Rectal smooth muscle tissue (tissue), 1 donor: ENCODE measurements around the gene ENPEP.

ENCODE experiments used
- H3K27ac ChIP-seq: one replicate; pipeline ENCODE4 v1.7.0; 2013; ENCODE audit warnings: low read depth, low read length, inconsistent platforms
- H3K27me3 ChIP-seq: one replicate; pipeline ENCODE4 v1.7.0; 2013; ENCODE audit warnings: low read length; ENCODE audit not compliant: control insufficient read depth, insufficient read depth
- H3K36me3 ChIP-seq: one replicate; pipeline ENCODE4 v1.7.0; 2013; ENCODE audit warnings: low read length; ENCODE audit not compliant: control insufficient read depth, insufficient read depth
- H3K4me1 ChIP-seq: one replicate; pipeline ENCODE4 v1.7.0; 2013; ENCODE audit warnings: low read length; ENCODE audit not compliant: control insufficient read depth, insufficient read depth
- H3K4me3 ChIP-seq: one replicate; pipeline ENCODE4 v1.7.0; 2013; ENCODE audit warnings: low read length
- H3K9ac ChIP-seq: one replicate; pipeline ENCODE4 v1.7.0; 2013; ENCODE audit warnings: low read length

Gene ENPEP

DNA sequence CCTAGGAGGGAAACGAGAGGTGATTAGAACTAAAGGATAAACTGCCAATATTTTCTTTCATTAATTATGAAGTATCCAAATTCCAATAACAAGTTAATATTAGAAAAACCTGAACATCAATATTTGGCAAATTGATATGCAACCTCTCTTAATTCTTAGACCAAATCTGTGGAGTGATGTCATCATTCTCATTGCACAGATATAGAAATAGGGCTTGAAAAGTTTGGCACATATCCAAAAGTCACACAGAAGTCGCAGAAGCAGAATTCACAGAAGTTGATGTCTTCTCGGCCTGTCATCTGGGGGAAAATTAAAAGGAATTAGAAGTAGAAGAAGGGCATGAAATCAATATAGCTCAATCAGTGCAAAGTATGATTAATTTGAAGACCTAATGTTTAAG, 36.9 kb downstream of the ENPEP start:
- Histone ChIP-seq H3K27ac (no peak overlapping the region), H3K9ac (no peak overlapping the region), H3K4me3 (no peak overlapping the region), H3K36me3 (no peaks in the 10 kb centered on the region), H3K27me3 (no peaks in the 10 kb centered on the region), H3K4me1 (no peaks in the 10 kb centered on the region)

DNA sequence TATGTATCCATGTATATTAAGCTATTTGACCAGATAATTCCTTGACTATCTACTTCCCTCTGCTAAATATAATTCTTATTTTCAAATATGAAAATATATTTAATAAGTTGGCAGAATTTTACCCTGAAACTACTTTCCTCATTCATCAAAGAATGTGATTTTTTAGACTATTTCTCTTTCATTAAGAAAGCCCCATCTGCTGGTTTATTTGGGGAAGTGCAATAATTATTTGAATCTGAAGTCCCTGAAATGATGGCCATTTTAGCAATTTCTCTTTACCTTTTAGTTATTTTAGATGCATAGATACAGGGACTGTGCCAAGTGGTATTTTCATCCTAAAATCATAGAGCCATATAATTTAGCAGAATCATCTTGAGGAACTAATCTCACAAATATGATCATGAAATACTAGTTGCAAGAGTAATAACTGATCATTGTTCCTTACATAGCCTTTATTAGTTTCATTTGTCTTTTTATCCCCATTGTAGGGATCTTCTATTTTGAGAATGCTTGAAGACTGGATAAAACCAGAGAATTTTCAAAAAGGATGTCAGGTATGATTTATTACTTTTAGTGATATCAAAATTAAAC, 39.0 kb downstream of the ENPEP start:
- Histone ChIP-seq H3K36me3 (no peaks in the 10 kb centered on the region), H3K4me3 (no peak overlapping the region), H3K9ac (no peak overlapping the region), H3K27ac (no peak overlapping the region), H3K27me3 (no peaks in the 10 kb centered on the region), H3K4me1 (no peaks in the 10 kb centered on the region)

- Histone ChIP-seq H3K4me3 (peak overlapping the region; percentile 63), H3K4me1 (no peaks in the 10 kb centered on the region), H3K9ac (no peak overlapping the region), H3K27me3 (no peaks in the 10 kb centered on the region), H3K36me3 (no peaks in the 10 kb centered on the region), H3K27ac (no peak overlapping the region)
These were observed 39.7 kb downstream of the ENPEP start for GRCh38 chr4:110515676-110516075.

DNA sequence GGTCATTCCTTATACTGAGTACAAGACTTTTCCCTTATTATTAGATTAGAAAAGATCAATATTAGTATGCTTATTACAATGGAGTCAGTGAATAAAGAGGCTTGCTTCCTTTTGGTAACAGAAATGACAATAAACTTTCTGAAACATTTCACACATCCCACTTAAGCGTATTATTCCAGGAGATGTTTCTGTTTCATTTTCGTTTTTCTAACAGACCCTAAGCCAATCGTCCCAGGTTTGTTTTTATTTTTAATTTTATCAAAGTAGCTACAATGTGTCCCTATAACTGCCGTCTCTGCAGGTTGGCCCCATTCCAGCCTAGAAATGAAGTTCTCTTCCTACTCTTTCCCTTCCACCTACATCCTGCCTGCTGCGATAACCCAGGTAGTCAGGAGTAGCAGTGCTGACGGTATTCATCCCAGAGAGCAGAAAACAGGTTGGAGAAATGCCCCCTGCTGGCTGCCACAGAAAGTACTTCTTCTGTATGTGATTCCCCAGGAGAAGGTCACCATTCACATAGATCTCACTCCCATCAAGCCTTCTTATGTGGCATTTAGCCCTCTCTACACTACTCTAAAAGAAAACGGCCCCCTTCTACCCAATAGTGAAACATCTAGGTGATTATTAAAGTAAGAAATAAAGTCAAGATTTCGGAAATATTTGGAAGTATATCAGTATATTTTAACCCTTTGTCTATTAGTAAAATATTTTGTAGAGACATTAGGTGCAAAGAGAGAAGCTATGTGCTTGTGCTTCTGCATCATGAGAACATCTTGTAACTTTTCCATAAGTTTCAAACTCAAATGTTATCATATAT, 40.4 kb downstream of the ENPEP start:
- Histone ChIP-seq H3K27ac (no peak overlapping the region), H3K4me1 (no peaks in the 10 kb centered on the region), H3K36me3 (no peaks in the 10 kb centered on the region), H3K4me3 (peak overlapping the region; percentile 63), H3K9ac (no peak overlapping the region), H3K27me3 (no peaks in the 10 kb centered on the region)

DNA sequence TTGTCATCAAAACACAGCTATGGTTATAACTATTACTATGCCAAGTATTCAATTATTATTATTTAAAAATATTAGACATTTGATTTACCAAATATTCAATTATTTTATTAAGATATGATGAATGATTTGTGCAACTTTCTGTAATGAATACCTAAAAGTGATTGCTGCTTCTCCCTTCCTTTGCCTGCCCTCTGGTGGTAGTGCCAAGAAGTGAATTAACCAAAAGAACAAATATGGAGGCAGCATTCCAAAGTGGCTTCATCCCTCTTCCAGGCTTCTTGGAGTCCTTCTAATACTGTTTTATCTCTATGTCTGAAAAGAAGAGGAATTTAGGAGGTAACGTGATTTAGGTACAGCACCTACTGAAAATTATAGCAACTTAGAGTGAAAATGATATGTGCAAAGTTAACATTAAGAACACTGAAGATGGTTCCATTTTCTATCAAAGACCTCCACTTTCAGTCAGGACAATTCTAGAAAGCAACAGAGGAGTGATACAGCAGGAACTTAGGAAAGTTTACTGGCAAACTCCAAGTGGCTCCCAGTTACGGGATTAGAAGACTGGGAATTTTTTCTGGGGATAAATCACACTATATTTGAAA, 43.0 kb downstream of the ENPEP start:
- Histone ChIP-seq H3K36me3 (no peaks in the 10 kb centered on the region), H3K27me3 (no peaks in the 10 kb centered on the region), H3K4me1 (no peaks in the 10 kb centered on the region), H3K27ac (no peak overlapping the region), H3K4me3 (no peak overlapping the region), H3K9ac (no peak overlapping the region)

DNA sequence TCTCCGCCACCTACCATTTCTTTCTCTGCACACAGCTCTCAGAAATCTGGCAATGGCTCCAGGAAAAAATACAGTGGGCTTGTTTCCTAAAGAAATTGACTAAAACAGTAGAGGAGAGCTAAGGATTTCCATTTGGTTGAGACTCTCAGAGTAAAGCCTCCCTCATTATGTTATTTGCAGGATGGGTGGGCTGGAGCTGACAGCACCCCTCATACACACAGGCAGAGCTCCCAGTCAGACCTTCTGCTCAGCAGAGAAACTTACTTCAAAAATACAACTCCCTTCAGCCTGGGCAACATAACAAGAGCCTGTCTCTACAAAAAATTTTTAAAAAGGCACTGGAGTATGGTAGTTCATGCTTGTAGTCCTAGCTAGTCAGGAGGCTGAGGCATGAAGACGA, 44.9 kb downstream of the ENPEP start:
- Histone ChIP-seq H3K27me3 (no peaks in the 10 kb centered on the region), H3K4me1 (no peaks in the 10 kb centered on the region), H3K36me3 (no peaks in the 10 kb centered on the region), H3K27ac (no peak overlapping the region), H3K9ac (no peak overlapping the region), H3K4me3 (no peak overlapping the region)

DNA sequence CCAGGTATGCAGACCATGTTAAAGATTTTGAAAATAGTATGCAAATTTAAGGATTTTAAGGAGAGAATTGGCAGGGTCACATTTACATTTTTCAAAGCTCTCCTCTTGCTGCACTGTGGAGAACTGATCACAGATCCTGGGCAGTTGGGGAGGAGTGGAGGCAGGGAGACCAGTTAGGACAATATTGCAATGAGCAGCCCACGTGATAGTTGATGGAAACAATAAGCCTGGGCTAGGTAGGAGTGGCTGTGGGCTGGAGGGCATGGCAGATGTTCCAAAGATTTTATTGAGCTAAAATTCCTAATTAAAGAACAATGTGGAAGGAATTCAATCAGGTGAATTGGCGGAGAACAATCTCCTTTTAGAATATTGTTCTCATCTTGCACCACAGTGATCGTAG, 50.6 kb downstream of the ENPEP start:
- H3K9ac ChIP-seq, result no peak overlapping the region
- no peak overlapping the region for H3K4me3 ChIP-seq
- no peaks in the 10 kb centered on the region for H3K36me3 ChIP-seq
- no peak overlapping the region for H3K27ac ChIP-seq
- H3K27me3 ChIP-seq, result no peaks in the 10 kb centered on the region
- H3K4me1 ChIP-seq, result no peaks in the 10 kb centered on the region

- Histone ChIP-seq H3K4me1 (no peaks in the 10 kb centered on the region), H3K27ac (no peak overlapping the region), H3K9ac (no peak overlapping the region), H3K27me3 (no peaks in the 10 kb centered on the region), H3K4me3 (no peak overlapping the region), H3K36me3 (no peaks in the 10 kb centered on the region)
These were observed 51.2 kb downstream of the ENPEP start for GRCh38 chr4:110527156-110527555.

DNA sequence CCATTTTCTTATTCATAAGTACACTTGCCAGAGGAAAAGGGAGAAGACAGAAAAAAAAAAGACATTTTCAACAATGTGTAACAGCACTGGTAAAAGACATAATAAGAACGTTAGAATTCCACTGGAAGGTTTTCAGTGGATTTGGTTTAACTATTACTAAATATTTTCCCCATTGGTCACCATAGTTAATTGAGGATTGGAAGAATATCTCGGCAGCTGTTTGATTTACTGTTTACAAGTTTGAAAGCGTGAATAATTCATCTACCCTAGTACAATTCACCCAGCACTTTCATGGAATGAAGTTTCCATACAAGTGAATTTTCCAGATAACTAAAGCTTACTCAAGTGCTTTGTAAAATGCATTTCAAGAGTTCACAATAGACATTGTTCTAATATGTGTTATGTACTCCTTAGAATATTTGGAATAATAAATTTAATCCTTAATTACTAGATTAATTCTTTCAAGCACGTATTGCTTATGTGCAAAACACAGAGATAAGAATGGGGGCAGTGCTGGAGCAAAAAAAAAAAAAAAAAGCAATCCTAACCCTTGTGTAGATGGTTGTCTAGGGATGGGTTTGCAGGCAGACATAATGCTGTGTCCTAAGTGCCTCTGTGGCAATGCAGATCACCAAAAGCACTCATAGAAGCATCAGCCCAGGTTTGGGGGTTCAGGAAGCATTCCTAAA, 57.1 kb downstream of the ENPEP start:
- Histone ChIP-seq H3K36me3 (no peaks in the 10 kb centered on the region), H3K27ac (no peak overlapping the region), H3K4me3 (no peak overlapping the region), H3K27me3 (no peaks in the 10 kb centered on the region), H3K9ac (no peak overlapping the region), H3K4me1 (no peaks in the 10 kb centered on the region)

GRCh38 chr4:110533590-110533910, 57.6 kb downstream of the ENPEP start:
- H3K27me3 ChIP-seq, result no peaks in the 10 kb centered on the region
- no peak overlapping the region for H3K9ac ChIP-seq
- H3K27ac ChIP-seq, result no peak overlapping the region
- H3K36me3 ChIP-seq, result no peaks in the 10 kb centered on the region
- H3K4me1 ChIP-seq, result no peaks in the 10 kb centered on the region
- H3K4me3 ChIP-seq, result no peak overlapping the region

- Histone ChIP-seq H3K4me1 (no peaks in the 10 kb centered on the region), H3K4me3 (no peak overlapping the region), H3K9ac (no peak overlapping the region), H3K27ac (no peak overlapping the region), H3K36me3 (no peaks in the 10 kb centered on the region), H3K27me3 (no peaks in the 10 kb centered on the region)
These were observed 58.0 kb downstream of the ENPEP start for GRCh38 chr4:110533940-110534339.

GRCh38 chr4:110540581-110540980, 64.6 kb downstream of the ENPEP start:
- no peak overlapping the region for H3K27ac ChIP-seq
- no peak overlapping the region for H3K4me3 ChIP-seq
- H3K4me1 ChIP-seq, result no peaks in the 10 kb centered on the region
- no peak overlapping the region for H3K9ac ChIP-seq
- H3K27me3 ChIP-seq, result no peaks in the 10 kb centered on the region
- no peaks in the 10 kb centered on the region for H3K36me3 ChIP-seq
